Neural cell (in vitro differentiated cells): ENCODE data around the gene NDUFB11.

Experiments
- CTCF ChIP-seq: fragments of 450-650 bp; IDR thresholded peaks from 2 replicates; pipeline ENCODE4 v1.5.1; 2014; ENCODE audit warnings: antibody characterized with exemption, mild to moderate bottlenecking, moderate library complexity; ENCODE audit not compliant: poor library complexity, severe bottlenecking
- TAF1 ChIP-seq: IDR thresholded peaks from 2 replicates; pipeline ENCODE4 v1.6.1; 2012; ENCODE audit warnings: low read depth

GRCh38 chrX:47160781-47161180 lies 16.3 kb upstream of the NDUFB11 start:
- TF ChIP-seq CTCF (no peak), TAF1 (no peak)
